Mucosa of descending colon (tissue), 3 donors: ENCODE results near the gene NUMBL. TPM values are rescaled to one million over a fixed set of nuclear protein-coding genes. Genes with fewer than 3 reads are reported as not detected.

Source experiments
- ATAC-seq: fragments of 200-7000 bp; cut with Tn5 transposase; one replicate; pipeline ENCODE4 v1.9.1; 2020; ENCODE audit warnings: mild to moderate bottlenecking, moderate library complexity
- DNase-seq, 3 donors: peaks; one replicate each; pipeline ENCODE4 v3.0.0-alpha.2; 2020
- H3K36me3 ChIP-seq: fragments of 200-600 bp; one replicate; pipeline ENCODE4 v1.8.0; 2021; ENCODE audit warnings: low read depth, mild to moderate bottlenecking
- H3K4me1 ChIP-seq: fragments of 200-600 bp; one replicate; pipeline ENCODE4 v1.8.0; 2021; ENCODE audit warnings: low read depth, mild to moderate bottlenecking
- H3K4me3 ChIP-seq: fragments of 200-600 bp; one replicate; pipeline ENCODE4 v1.8.0; 2021; ENCODE audit warnings: mild to moderate bottlenecking
- H3K9me3 ChIP-seq: fragments of 200-600 bp; one replicate; pipeline ENCODE4 v1.8.0; 2021; ENCODE audit warnings: mild to moderate bottlenecking
- CTCF ChIP-seq: fragments of 200-600 bp; IDR thresholded peaks from one replicate; pipeline ENCODE4 v1.8.0; 2022; ENCODE audit warnings: antibody characterized with exemption, mild to moderate bottlenecking
- intact Hi-C, 2 donors: fragments of 100-400 bp; cut with DNase I in 1 of 2; cut with micrococcal nuclease in 1 of 2; formaldehyde crosslinking; loops; one replicate each; pipeline versions ENCODE4 v1.11.0 to v1.11.1; 2022; cut with DNase I, micrococcal nuclease
- total RNA-seq, 3 donors: library from RNA; stranded (reverse); fragmentation: NEBNext Ultra II Directional in 2 of 3; extraction: Animal tissue kit (Norgen Biotek cat#: 25700) in 2 of 3; gene quantifications; one replicate each; pipeline versions ENCODE4 v1.2.1 to v1.2.4, GENCODE V29; 2021 to 2023
- donor health status: DM: no; HTN: no; CAD: no; lungs with moderate emphysema.
- donor health status: DM: no; HTN: no; CAD: no.
- donor health status: DM: no; HTN: yes; CAD: no.

The NUMBL gene
- total RNA-seq, 3 donors from 2014 or later: 10.2 to 39.7 (median 16.9) TPM

- Histone ChIP-seq H3K4me1 (no peaks in the 10 kb centered on the region), H3K9me3 (no peaks in the 10 kb centered on the region), H3K36me3 (no peaks in the 10 kb centered on the region), H3K4me3 (no peak overlapping the region)
- no peak for DNase-seq
- intact Hi-C loops: no loop called here
- no peak for TF ChIP-seq CTCF
- ATAC-seq: no peak
These were observed 17.7 kb downstream of the NUMBL start for GRCh38 chr19:40672573-40673299.

GRCh38 chr19:40672038-40672437 lies 18.4 kb downstream of the NUMBL start:
- no peak overlapping the region for H3K4me3 ChIP-seq
- H3K9me3 ChIP-seq: no peaks in the 10 kb centered on the region
- intact Hi-C loops: no loop called here
- DNase-seq (no peak), ATAC-seq (no peak)
- no peak for TF ChIP-seq CTCF
- H3K4me1 ChIP-seq: no peaks in the 10 kb centered on the region
- H3K36me3 ChIP-seq: no peaks in the 10 kb centered on the region

GRCh38 chr19:40671404-40671803 lies 19.0 kb downstream of the NUMBL start:
- intact Hi-C loops: no loop called here
- DNase-seq: no peak
- TF ChIP-seq CTCF: no peak
- H3K36me3 ChIP-seq: no peaks in the 10 kb centered on the region
- no peaks in the 10 kb centered on the region for H3K4me1 ChIP-seq
- no peak for ATAC-seq
- H3K4me3 ChIP-seq: no peak overlapping the region
- H3K9me3 ChIP-seq: no peaks in the 10 kb centered on the region

- intact Hi-C loops: loop anchor here in 1 of 2 donors (10.0 kb wide), 1 partner anchor 146 kb away; no protein-coding TSS in a partner anchor
- no peaks in the 10 kb centered on the region for H3K4me1 ChIP-seq
- DNase-seq (no peak), ATAC-seq (no peak)
- TF ChIP-seq CTCF: no peak
- no peaks in the 10 kb centered on the region for H3K9me3 ChIP-seq
- H3K36me3 ChIP-seq: no peaks in the 10 kb centered on the region
- no peak overlapping the region for H3K4me3 ChIP-seq
These were observed 21.3 kb downstream of the NUMBL start for GRCh38 chr19:40668991-40669614.

- Histone ChIP-seq H3K9me3 (no peaks in the 10 kb centered on the region), H3K4me1 (peaks cover 5% of the 10 kb centered on the region), H3K4me3 (no peak overlapping the region), H3K36me3 (no peaks in the 10 kb centered on the region)
- no peak for TF ChIP-seq CTCF
- no peak for ATAC-seq
- intact Hi-C loops: loop anchor here in 1 of 2 donors (10.0 kb wide), 1 partner anchor 147 kb away; no protein-coding TSS in a partner anchor
- DNase-seq: no peak
These were observed 22.8 kb downstream of the NUMBL start for GRCh38 chr19:40667602-40668001.
